GM23248 (cell line): ENCODE results near the gene PCDHA5. TPM values are rescaled to one million over a fixed set of nuclear protein-coding genes. Genes with fewer than 3 reads are reported as not detected.
"Not testable (repeated sequence)": the region's sequence is repeated elsewhere in the genome, so short reads cannot be mapped to it uniquely, and the experiment has no call there.

Experiments used
- DNase-seq: peaks from one replicate; pipeline ENCODE4 v3.0.0-alpha.2; 2015
- H2AFZ ChIP-seq: fragments of 200-600 bp; sonication (generic); 2 replicates; pipeline ENCODE4 v1.6.1; 2016; ENCODE audit warnings: antibody characterized with exemption
- H3F3A ChIP-seq: fragments of 200-600 bp; sonication (generic); 2 replicates; pipeline ENCODE4 v1.6.1; 2016; ENCODE audit warnings: mild to moderate bottlenecking, antibody characterized with exemption, mixed run types; ENCODE audit not compliant: insufficient read depth
- H3K27ac ChIP-seq: fragments of 200-600 bp; sonication (generic); 2 replicates; pipeline ENCODE4 v1.5.1; 2016; ENCODE audit warnings: mild to moderate bottlenecking
- H3K27me3 ChIP-seq: fragments of 200-600 bp; sonication (generic); replicated peaks from 2 replicates; pipeline ENCODE4 v1.6.1; 2016; ENCODE audit warnings: mild to moderate bottlenecking; ENCODE audit not compliant: insufficient read depth
- H3K36me3 ChIP-seq: fragments of 200-600 bp; sonication (generic); 2 replicates; pipeline ENCODE4 v1.6.1; 2016; ENCODE audit warnings: low read depth, mild to moderate bottlenecking
- H3K4me1 ChIP-seq: fragments of 200-600 bp; sonication (generic); 2 replicates; pipeline ENCODE4 v1.6.1; 2016; ENCODE audit warnings: mild to moderate bottlenecking; ENCODE audit not compliant: insufficient read depth
- H3K4me2 ChIP-seq: fragments of 200-600 bp; sonication (generic); one replicate; pipeline ENCODE4 v1.6.1; 2016; ENCODE audit warnings: mild to moderate bottlenecking; ENCODE audit not compliant: unreplicated experiment
- H3K4me3 ChIP-seq: fragments of 200-600 bp; sonication (generic); 2 replicates; pipeline ENCODE4 v1.5.1; 2016; ENCODE audit warnings: mild to moderate bottlenecking
- H3K79me2 ChIP-seq: fragments of 200-600 bp; sonication (generic); 2 replicates; pipeline ENCODE4 v1.6.1; 2016; ENCODE audit warnings: mild to moderate bottlenecking; ENCODE audit not compliant: insufficient read depth
- H3K9ac ChIP-seq: fragments of 200-600 bp; sonication (generic); 2 replicates; pipeline ENCODE4 v1.6.1; 2016; ENCODE audit warnings: mild to moderate bottlenecking
- H3K9me2 ChIP-seq: fragments of 200-600 bp; sonication (generic); 2 replicates; pipeline ENCODE4 v1.6.1; 2016; ENCODE audit warnings: mixed run types, mild to moderate bottlenecking, moderate library complexity; ENCODE audit not compliant: insufficient read depth
- H3K9me3 ChIP-seq: fragments of 200-600 bp; sonication (generic); one replicate; pipeline ENCODE4 v1.6.1; 2017; ENCODE audit warnings: low read depth
- H4K20me1 ChIP-seq: fragments of 200-600 bp; sonication (generic); 2 replicates; pipeline ENCODE4 v1.6.0; 2016; ENCODE audit not compliant: insufficient read depth
- EZH2 ChIP-seq: fragments of 200-600 bp; sonication (generic); IDR thresholded peaks from 2 replicates; pipeline ENCODE4 v1.6.1; 2018; ENCODE audit warnings: antibody characterized with exemption, mild to moderate bottlenecking; ENCODE audit not compliant: insufficient read depth, poor library complexity, severe bottlenecking
- EZH2phosphoT487 ChIP-seq: fragments of 200-600 bp; sonication (generic); IDR thresholded peaks from 2 replicates; pipeline ENCODE4 v1.6.1; 2018; ENCODE audit warnings: antibody characterized with exemption, moderate library complexity, mild to moderate bottlenecking, low read depth; ENCODE audit not compliant: insufficient read depth
- WGBS, 2 experiments: methylation state at CpG; one replicate each; pipeline ENCODE4 v1.1.6; 2015 to 2017; ENCODE audit warnings: low lambda C conversion rate in 2 of 2, low coverage in 1 of 2; ENCODE audit errors: missing lambda C conversion rate in 2 of 2; 5-methylcytosine and 5-hydroxymethylcytosine counted together
- in situ Hi-C: fragments of 300-500 bp; cut with MboI; formaldehyde crosslinking; loops from 2 replicates; pipeline ENCODE4 v1.15.0; 2020
- polyA plus RNA-seq: library from polyadenylated mRNA; unstranded; fragments of >200 nt; fragmentation: Nextera tagmentation; extraction: Ambion mirVana; gene quantifications from 2 replicates; pipeline ENCODE4 v1.2.1, GENCODE V29; 2016
- total RNA-seq: library from RNA; depleted of rRNA; stranded (reverse); fragments of >200 nt; shearing (Covaris generic); gene quantifications from 2 replicates; pipeline ENCODE4 v1.2.3, GENCODE V29; 2014

The PCDHA5 gene
- total and polyA plus RNA-seq, 2 experiments from 2014 or later, result not detected

DNA sequence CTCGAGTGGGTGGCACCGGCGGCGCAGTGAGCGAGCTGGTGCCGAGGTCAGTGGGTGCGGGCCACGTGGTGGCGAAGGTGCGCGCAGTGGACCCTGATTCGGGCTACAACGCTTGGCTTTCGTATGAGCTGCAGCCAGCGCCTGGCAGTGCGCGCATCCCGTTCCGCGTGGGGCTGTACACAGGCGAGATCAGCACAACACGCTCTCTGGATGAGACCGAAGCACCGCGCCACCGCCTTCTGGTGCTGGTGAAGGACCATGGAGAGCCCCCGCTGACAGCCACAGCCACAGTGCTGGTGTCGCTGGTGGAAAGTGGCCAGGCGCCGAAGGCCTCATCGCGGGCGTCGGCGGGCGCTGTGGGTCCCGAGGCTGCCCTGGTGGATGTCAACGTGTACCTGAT is 2.1 kb downstream of the PCDHA5 start:
- H3K4me2 ChIP-seq, result no peak overlapping the region
- no peaks in the 10 kb centered on the region for H3K9me3 ChIP-seq
- no peaks in the 10 kb centered on the region for H3K27me3 ChIP-seq
- H3F3A ChIP-seq, result no peaks in the 10 kb centered on the region
- TF ChIP-seq EZH2phosphoT487 (no peak), EZH2 (no peak)
- no peaks in the 10 kb centered on the region for H3K4me1 ChIP-seq
- H4K20me1 ChIP-seq, result no peaks in the 10 kb centered on the region
- DNase-seq, result no peak
- H3K36me3 ChIP-seq, result no peaks in the 10 kb centered on the region
- H3K79me2 ChIP-seq, result no peaks in the 10 kb centered on the region
- in situ Hi-C loops, result no loop called here
- no peak overlapping the region for H3K4me3 ChIP-seq
- 55 to 58% methylated on average over 33 to 38 of the region's 38 CpGs for WGBS, 2 experiments
- no peak overlapping the region for H3K9ac ChIP-seq
- H3K27ac ChIP-seq, result no peak overlapping the region
- no peaks in the 10 kb centered on the region for H3K9me2 ChIP-seq
- no peak overlapping the region for H2AFZ ChIP-seq

DNA sequence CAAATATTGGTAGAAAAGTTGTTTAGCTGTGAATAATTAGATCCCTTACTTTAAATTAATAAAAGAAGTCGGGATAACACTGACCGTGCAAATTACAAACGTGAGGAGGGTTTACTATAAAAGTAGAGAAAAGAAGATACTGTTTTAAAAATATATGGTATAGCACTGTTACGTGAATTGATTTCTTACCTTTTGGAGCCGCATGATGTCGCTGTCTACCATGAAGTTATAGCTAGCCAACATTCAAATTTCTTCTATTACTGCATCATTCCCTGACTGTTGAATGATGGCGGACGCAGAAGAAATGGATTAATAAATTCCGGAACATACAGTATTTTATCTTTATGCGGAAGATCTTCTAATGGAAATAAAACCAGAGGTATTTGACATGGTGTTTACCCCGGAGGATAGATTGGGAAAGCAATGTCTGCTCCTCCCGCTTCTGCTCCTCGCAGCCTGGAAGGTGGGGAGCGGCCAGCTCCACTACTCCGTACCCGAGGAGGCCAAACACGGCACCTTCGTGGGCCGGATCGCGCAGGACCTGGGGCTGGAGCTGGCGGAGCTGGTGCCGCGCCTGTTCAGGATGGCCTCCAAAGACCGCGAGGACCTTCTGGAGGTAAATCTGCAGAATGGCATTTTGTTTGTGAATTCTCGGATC is 6.4 kb downstream of the PCDHA5 start, which contains the start of gene PCDHA6:
TSS of gene PCDHA6 (plus strand) at position 257 of the 658 bp plus-strand sequence. CDS start at position 389, 132 bp downstream.
- Histone ChIP-seq H3F3A (no peaks in the 10 kb centered on the region), H3K9me2 (no peaks in the 10 kb centered on the region), H3K4me1 (no peaks in the 10 kb centered on the region), H2AFZ (no peak within 1 kb of the TSS), H3K27ac (no peak within 1 kb of the TSS), H3K36me3 (no peaks in the 10 kb centered on the region), H3K4me3 (no peak within 1 kb of the TSS), H3K4me2 (no peak within 1 kb of the TSS), H3K79me2 (no peaks in the 10 kb centered on the region), H3K27me3 (no peaks in the 10 kb centered on the region), H3K9ac (no peak within 1 kb of the TSS), H3K9me3 (no peaks in the 10 kb centered on the region), H4K20me1 (no peaks in the 10 kb centered on the region)
- TF ChIP-seq EZH2 (no peak), EZH2phosphoT487 (no peak)
- in situ Hi-C loops, result no loop called here
- WGBS, 2 experiments, result 22 to 24% methylated on average over 27 of the region's 27 CpGs
- peak; percentile 2 for DNase-seq

DNA sequence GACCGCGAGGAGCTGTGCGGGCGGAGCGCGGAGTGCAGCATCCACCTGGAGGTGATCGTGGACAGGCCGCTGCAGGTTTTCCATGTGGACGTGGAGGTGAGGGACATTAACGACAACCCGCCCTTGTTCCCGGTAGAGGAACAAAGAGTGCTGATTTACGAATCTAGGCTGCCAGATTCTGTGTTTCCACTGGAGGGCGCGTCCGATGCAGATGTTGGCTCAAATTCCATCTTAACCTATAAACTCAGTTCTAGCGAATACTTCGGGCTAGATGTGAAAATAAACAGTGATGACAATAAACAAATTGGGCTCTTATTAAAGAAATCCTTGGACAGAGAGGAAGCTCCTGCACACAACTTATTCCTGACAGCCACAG is 6.9 kb downstream of the PCDHA5 start:
- 24 to 29% methylated on average over 18 of the region's 18 CpGs for WGBS, 2 experiments
- Histone ChIP-seq H3K79me2 (no peaks in the 10 kb centered on the region), H3K4me2 (no peak overlapping the region), H3K36me3 (no peaks in the 10 kb centered on the region), H3K9me3 (no peaks in the 10 kb centered on the region), H3K9me2 (no peaks in the 10 kb centered on the region), H3K4me3 (no peak overlapping the region), H3K4me1 (no peaks in the 10 kb centered on the region), H3K9ac (no peak overlapping the region), H3K27ac (no peak overlapping the region), H3F3A (no peaks in the 10 kb centered on the region), H4K20me1 (no peaks in the 10 kb centered on the region), H2AFZ (no peak overlapping the region), H3K27me3 (no peaks in the 10 kb centered on the region)
- DNase-seq, result no peak
- TF ChIP-seq EZH2phosphoT487, result no peak
- no peak for TF ChIP-seq EZH2
- in situ Hi-C loops, result no loop called here

DNA sequence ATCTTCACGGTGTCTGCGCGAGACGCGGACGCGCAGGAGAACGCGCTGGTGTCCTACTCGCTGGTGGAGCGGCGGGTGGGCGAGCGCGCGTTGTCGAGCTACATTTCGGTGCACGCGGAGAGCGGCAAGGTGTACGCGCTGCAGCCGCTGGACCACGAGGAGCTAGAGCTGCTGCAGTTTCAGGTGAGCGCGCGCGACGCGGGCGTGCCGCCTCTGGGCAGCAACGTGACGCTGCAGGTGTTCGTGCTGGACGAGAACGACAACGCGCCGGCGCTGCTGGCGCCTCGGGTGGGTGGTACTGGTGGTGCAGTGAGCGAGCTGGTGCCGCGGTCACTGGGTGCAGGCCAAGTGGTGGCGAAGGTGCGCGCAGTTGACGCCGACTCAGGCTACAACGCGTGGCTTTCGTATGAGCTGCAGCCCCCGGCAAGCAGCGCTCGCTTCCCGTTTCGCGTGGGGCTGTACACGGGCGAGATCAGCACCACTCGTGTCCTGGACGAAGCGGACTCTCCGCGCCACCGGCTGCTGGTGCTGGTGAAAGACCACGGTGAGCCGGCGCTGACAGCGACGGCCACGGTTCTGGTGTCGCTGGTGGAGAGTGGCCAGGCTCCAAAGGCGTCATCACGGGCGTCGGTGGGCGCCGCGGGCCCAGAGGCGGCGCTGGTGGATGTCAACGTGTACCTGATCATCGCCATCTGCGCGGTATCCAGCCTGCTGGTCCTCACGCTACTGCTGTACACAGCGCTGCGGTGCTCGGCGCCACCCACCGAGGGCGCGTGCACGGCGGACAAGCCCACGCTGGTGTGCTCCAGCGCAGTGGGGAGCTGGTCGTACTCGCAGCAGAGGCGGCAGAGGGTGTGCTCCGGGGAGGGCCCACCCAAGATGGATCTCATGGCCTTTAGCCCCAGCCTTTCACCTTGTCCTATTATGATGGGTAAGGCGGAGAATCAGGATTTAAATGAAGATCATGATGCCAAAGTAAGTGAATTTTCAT is 8.4 kb downstream of the PCDHA5 start:
- H3K27ac ChIP-seq, H4K20me1 ChIP-seq, H3K4me2 ChIP-seq, H3K4me3 ChIP-seq, in situ Hi-C loops, H3K36me3 ChIP-seq, H3K4me1 ChIP-seq, H3K9me2 ChIP-seq, H2AFZ ChIP-seq, H3K27me3 ChIP-seq, H3K79me2 ChIP-seq, H3K9ac ChIP-seq, H3F3A ChIP-seq, H3K9me3 ChIP-seq, DNase-seq: not testable (repeated sequence)
- 55 to 57% methylated on average over 89 to 100 of the region's 106 CpGs for WGBS, 2 experiments
